ENCODE measurements around the gene PCDH1. TPM values are rescaled to one million over a fixed set of nuclear protein-coding genes. Genes with fewer than 3 reads are reported as not detected.

PCDH1 gene
- total RNA-seq, 4 donors from 2014 or later = 23.0 to 52.8 (median 30.9) TPM

- TF ChIP-seq POLR2AphosphoS5 (IDR thresholded peaks at IDR 0.05) = no peak
- no peak for TF ChIP-seq POLR2A (IDR thresholded peaks at IDR 0.05)
- no peak for TF ChIP-seq CTCF (IDR thresholded peaks at IDR 0.05)
- no peak for TF ChIP-seq EP300 (IDR thresholded peaks at IDR 0.05)
- H3K4me1 ChIP-seq = peaks cover 0 to 54% (median 5%) of the 10 kb centered on the region in 3 donors
- H3K27ac ChIP-seq = no peak overlapping the region
- H3K27me3 ChIP-seq = peaks cover 69% of the 10 kb centered on the region
- H3K36me3 ChIP-seq = no peaks in the 10 kb centered on the region
- no peak for ATAC-seq
- H3K4me3 ChIP-seq = peak overlapping the region in 1 of 2 donors; percentile 25
- no peaks in the 10 kb centered on the region for H3K9me3 ChIP-seq
- 20% methylated on average over 2 of the region's 35 CpGs; no CpG with 5 or more reads in 1 of the 2 donors for whole genome bisulfite sequencing, 2 donors (ENCODE audit: low coverage in 1 of 2)
Observed at GRCh38 chr5:141883184-141883891, 5.1 kb upstream of the PCDH1 start.

GRCh38 chr5:141882594-141883183, 4.5 kb upstream of the PCDH1 start:
- no peaks in the 10 kb centered on the region for H3K36me3 ChIP-seq
- H3K27ac ChIP-seq = peak overlapping the region in 3 of 4 donors; percentile 35 to 63 (median 59)
- peak overlapping the region in 1 of 2 donors; percentile 25 for H3K4me3 ChIP-seq
- H3K9me3 ChIP-seq = no peaks in the 10 kb centered on the region
- TF ChIP-seq EP300 (IDR thresholded peaks at IDR 0.05) (no peak), CTCF (IDR thresholded peaks at IDR 0.05) (no peak), POLR2A (IDR thresholded peaks at IDR 0.05) (no peak), POLR2AphosphoS5 (IDR thresholded peaks at IDR 0.05) (no peak)
- WGBS, 2 donors (ENCODE audit: low coverage in 1 of 2) = 3 to 13% methylated on average over 3 to 6 of the region's 13 CpGs
- H3K27me3 ChIP-seq = peaks cover 72% of the 10 kb centered on the region
- no peak for ATAC-seq
- peaks cover 0 to 58% (median 5%) of the 10 kb centered on the region in 3 donors for H3K4me1 ChIP-seq

- Histone ChIP-seq H3K27me3 (peaks cover 78% of the 10 kb centered on the region), H3K36me3 (no peaks in the 10 kb centered on the region), H3K9me3 (no peaks in the 10 kb centered on the region), H3K4me1 (peaks cover 0 to 66% (median 8%) of the 10 kb centered on the region in 3 donors), H3K27ac (peak overlapping the region in 3 of 4 donors; percentile 35 to 63 (median 59)), H3K4me3 (no peak overlapping the region)
- WGBS, 2 donors (ENCODE audit: low coverage in 1 of 2) = 33 to 34% methylated on average over 3 of the region's 4 CpGs
- TF ChIP-seq POLR2A (IDR thresholded peaks at IDR 0.05) = no peak
- TF ChIP-seq POLR2AphosphoS5 (IDR thresholded peaks at IDR 0.05) = no peak
- no peak for TF ChIP-seq CTCF (IDR thresholded peaks at IDR 0.05)
- no peak for TF ChIP-seq EP300 (IDR thresholded peaks at IDR 0.05)
- no peak for ATAC-seq
Observed at GRCh38 chr5:141881886-141882285, 3.7 kb upstream of the PCDH1 start.

- H3K36me3 ChIP-seq = no peaks in the 10 kb centered on the region
- peak overlapping the region in 3 of 4 donors; percentile 35 to 85 (median 59) for H3K27ac ChIP-seq
- no peak for TF ChIP-seq POLR2A (IDR thresholded peaks at IDR 0.05)
- no peak for TF ChIP-seq CTCF (IDR thresholded peaks at IDR 0.05)
- no peak for TF ChIP-seq EP300 (IDR thresholded peaks at IDR 0.05)
- no peak for ATAC-seq
- peaks cover 0 to 73% (median 15%) of the 10 kb centered on the region in 3 donors for H3K4me1 ChIP-seq
- no peak overlapping the region for H3K4me3 ChIP-seq
- WGBS, 2 donors (ENCODE audit: low coverage in 1 of 2) = 8 to 36% methylated on average over 5 to 6 of the region's 8 CpGs
- H3K27me3 ChIP-seq = peaks cover 83% of the 10 kb centered on the region
- no peaks in the 10 kb centered on the region for H3K9me3 ChIP-seq
Observed at GRCh38 chr5:141880961-141881801, 3.0 kb upstream of the PCDH1 start.

Data from gastroesophageal sphincter (tissue), 4 donors.